DND-41 (cell line): ENCODE data around the gene NOS1AP.

Experiments
- ATAC-seq: fragments of 200-7000 bp; cut with Tn5 transposase; 3 replicates; pipeline ENCODE4 v1.9.1; 2021; ENCODE audit warnings: low read depth; ENCODE audit not compliant: insufficient read depth
- DNase-seq: peaks from one replicate; pipeline ENCODE4 v3.0.0-alpha.2; 2020
- H2AFZ ChIP-seq: 2 replicates; pipeline ENCODE4 v1.6.0; 2012; ENCODE audit warnings: low read depth, low read length
- H3K27ac ChIP-seq: 2 replicates; pipeline ENCODE4 v1.5.1; 2012; ENCODE audit warnings: low read length, inconsistent platforms
- H3K27me3 ChIP-seq: fragments of 200-600 bp; sonication (generic); 2 replicates; pipeline ENCODE4 v1.6.0; 2012; ENCODE audit warnings: low read length, mild to moderate bottlenecking, inconsistent platforms; ENCODE audit not compliant: insufficient read depth, poor library complexity
- H3K36me3 ChIP-seq: 2 replicates; pipeline ENCODE4 v1.5.1; 2012; ENCODE audit warnings: low read length, inconsistent platforms; ENCODE audit not compliant: insufficient read depth
- H3K4me1 ChIP-seq: 2 replicates; pipeline ENCODE4 v1.5.1; 2012; ENCODE audit warnings: mild to moderate bottlenecking, low read length; ENCODE audit not compliant: insufficient read depth
- H3K4me2 ChIP-seq: 2 replicates; pipeline ENCODE4 v1.6.0; 2012; ENCODE audit warnings: mild to moderate bottlenecking, moderate library complexity, low read length, inconsistent platforms; ENCODE audit not compliant: insufficient read depth
- H3K4me3 ChIP-seq, 2 experiments: fragments of 200-600 bp in 1 of 2; shearing (Covaris generic) in 1 of 2; 2 replicates each; pipeline ENCODE4 v1.5.1; 2012 to 2016; ENCODE audit warnings: inconsistent platforms in 2 of 2, low read length in 2 of 2, mild to moderate bottlenecking in 2 of 2, low read depth in 1 of 2, moderate library complexity in 1 of 2
- H3K79me2 ChIP-seq: 2 replicates; pipeline ENCODE4 v1.6.0; 2012; ENCODE audit warnings: low read length, inconsistent platforms; ENCODE audit not compliant: insufficient read depth
- H3K9ac ChIP-seq: 2 replicates; pipeline ENCODE4 v1.6.0; 2012; ENCODE audit warnings: low read depth, mild to moderate bottlenecking, inconsistent platforms, low read length, moderate library complexity
- H3K9me3 ChIP-seq: 2 replicates; pipeline ENCODE4 v1.5.1; 2012; ENCODE audit warnings: low read length, moderate library complexity, mild to moderate bottlenecking, inconsistent platforms; ENCODE audit not compliant: insufficient read depth, severe bottlenecking
- H4K20me1 ChIP-seq: 2 replicates; pipeline ENCODE4 v1.6.0; 2012; ENCODE audit warnings: low read length; ENCODE audit not compliant: insufficient read depth
- EZH2 ChIP-seq: IDR thresholded peaks from 3 replicates; pipeline ENCODE4 v1.6.1; 2012; ENCODE audit warnings: borderline replicate concordance, low read depth, mild to moderate bottlenecking, moderate library complexity, low read length, inconsistent platforms; ENCODE audit not compliant: severe bottlenecking
- TF ChIP-seq, protein P1 (sequence below): IDR thresholded peaks from 2 replicates; pipeline ENCODE4 v1.5.1; 2012; ENCODE audit warnings: borderline replicate concordance, low read length, moderate library complexity, mild to moderate bottlenecking; ENCODE audit not compliant: poor library complexity, severe bottlenecking; ENCODE audit errors: extremely low read depth

The NOS1AP gene

DNA sequence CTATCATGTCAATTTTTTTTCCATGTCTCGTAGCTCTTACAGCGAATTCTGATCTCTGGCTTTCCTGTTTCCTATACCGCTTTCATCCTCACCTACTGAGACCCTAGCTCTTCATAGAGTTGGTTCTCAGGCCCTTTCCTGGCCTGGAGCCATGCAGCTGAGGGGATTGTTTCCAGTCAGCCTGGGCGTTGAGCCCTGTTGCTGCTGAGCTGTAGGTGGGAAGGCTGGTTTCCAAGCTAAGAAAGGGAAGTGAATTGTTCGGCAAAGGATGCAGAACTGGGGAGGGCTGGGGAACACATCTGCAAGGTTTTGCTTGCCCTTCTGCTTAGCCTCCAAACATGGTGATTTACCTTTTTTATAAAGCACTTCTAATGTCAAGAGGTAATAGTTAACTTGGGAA, 265.6 kb downstream of the NOS1AP start:
- Histone ChIP-seq H3K79me2 (no peaks in the 10 kb centered on the region), H2AFZ (no peak overlapping the region), H3K9ac (no peak overlapping the region), H3K9me3 (no peaks in the 10 kb centered on the region), H3K27me3 (peaks cover 19% of the 10 kb centered on the region), H4K20me1 (no peaks in the 10 kb centered on the region), H3K4me3 (no peak overlapping the region), H3K36me3 (no peaks in the 10 kb centered on the region), H3K4me1 (no peaks in the 10 kb centered on the region), H3K4me2 (no peak overlapping the region), H3K27ac (no peak overlapping the region)
- TF ChIP-seq, protein P1, sequence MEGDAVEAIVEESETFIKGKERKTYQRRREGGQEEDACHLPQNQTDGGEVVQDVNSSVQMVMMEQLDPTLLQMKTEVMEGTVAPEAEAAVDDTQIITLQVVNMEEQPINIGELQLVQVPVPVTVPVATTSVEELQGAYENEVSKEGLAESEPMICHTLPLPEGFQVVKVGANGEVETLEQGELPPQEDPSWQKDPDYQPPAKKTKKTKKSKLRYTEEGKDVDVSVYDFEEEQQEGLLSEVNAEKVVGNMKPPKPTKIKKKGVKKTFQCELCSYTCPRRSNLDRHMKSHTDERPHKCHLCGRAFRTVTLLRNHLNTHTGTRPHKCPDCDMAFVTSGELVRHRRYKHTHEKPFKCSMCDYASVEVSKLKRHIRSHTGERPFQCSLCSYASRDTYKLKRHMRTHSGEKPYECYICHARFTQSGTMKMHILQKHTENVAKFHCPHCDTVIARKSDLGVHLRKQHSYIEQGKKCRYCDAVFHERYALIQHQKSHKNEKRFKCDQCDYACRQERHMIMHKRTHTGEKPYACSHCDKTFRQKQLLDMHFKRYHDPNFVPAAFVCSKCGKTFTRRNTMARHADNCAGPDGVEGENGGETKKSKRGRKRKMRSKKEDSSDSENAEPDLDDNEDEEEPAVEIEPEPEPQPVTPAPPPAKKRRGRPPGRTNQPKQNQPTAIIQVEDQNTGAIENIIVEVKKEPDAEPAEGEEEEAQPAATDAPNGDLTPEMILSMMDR = no peak
- no peak for TF ChIP-seq EZH2
- DNase-seq = no peak
- ATAC-seq = no peak

DNA sequence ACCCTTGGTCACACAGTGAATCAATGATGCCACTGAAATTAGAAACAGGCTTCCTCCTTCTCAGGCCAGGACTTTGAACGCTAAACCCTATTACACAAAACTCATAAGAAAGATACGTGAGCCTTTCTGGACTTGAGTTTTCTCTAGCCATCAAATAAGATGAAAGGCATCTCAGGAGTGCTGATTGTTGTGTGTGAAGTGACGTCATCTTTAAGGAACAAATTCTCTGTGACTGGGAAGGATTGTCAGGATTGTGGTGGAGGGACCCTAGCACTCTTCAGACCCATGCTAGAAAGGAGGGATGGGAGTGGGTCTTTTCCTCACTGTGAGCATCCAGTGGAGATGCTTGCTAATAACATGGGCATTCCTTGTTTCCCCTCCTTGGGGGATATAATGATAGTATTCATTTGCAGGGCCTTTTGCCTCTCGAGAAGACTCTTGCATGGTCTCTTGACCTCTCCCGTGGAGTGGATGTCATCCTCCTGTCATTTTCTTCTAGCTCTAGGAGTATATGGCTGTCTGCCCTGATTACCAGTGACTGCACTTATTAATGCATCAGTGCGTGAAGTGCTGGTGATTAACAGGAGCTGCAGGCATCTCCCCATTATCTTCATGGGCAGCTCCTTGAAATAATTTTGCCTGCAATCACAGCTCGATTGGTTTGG, 267.3 kb downstream of the NOS1AP start:
- Histone ChIP-seq H3K4me1 (no peaks in the 10 kb centered on the region), H3K4me3 (no peak overlapping the region), H3K27me3 (peaks cover 15% of the 10 kb centered on the region), H2AFZ (no peak overlapping the region), H3K36me3 (no peaks in the 10 kb centered on the region), H3K9me3 (no peaks in the 10 kb centered on the region), H3K27ac (no peak overlapping the region), H3K79me2 (no peaks in the 10 kb centered on the region), H3K4me2 (no peak overlapping the region), H3K9ac (no peak overlapping the region), H4K20me1 (no peaks in the 10 kb centered on the region)
- no peak for TF ChIP-seq EZH2
- TF ChIP-seq, protein P1 = no peak
- DNase-seq = no peak
- no peak for ATAC-seq

DNA sequence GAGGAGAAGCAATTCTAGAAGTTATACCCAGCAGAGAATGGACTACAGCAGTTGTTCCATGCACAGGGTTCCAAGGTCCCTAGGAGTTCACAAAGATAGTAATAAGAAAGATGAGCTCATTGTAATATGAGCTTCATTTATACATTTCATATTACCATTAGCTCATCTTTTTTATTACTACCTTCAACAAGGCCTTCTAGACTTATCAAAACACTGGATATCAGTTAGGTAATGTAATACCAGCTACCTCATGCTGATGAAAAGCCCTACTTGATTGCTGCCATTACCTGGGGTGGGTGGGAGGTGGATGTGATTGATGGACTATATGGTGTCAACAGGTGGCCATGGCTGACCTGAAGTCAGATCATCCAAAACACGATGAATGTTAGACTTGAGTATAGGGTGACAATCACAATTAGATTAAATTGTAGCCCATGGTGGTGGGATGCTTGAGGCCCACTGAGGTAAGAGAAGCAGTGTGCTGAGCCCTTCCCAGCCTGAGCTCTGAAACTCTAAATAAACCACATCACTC, 273.0 kb downstream of the NOS1AP start:
- no peak overlapping the region for H3K4me3 ChIP-seq
- peaks cover 12% of the 10 kb centered on the region for H3K27me3 ChIP-seq
- no peaks in the 10 kb centered on the region for H3K79me2 ChIP-seq
- ATAC-seq (no peak), DNase-seq (no peak)
- no peaks in the 10 kb centered on the region for H3K36me3 ChIP-seq
- TF ChIP-seq EZH2 = no peak
- TF ChIP-seq, protein P1 = no peak
- no peaks in the 10 kb centered on the region for H3K9me3 ChIP-seq
- no peaks in the 10 kb centered on the region for H4K20me1 ChIP-seq
- H3K4me1 ChIP-seq = no peaks in the 10 kb centered on the region
- H2AFZ ChIP-seq = no peak overlapping the region
- H3K4me2 ChIP-seq = no peak overlapping the region
- no peak overlapping the region for H3K9ac ChIP-seq
- H3K27ac ChIP-seq = no peak overlapping the region
